ENCODE data around the gene RCOR1. TPM values are rescaled to one million over a fixed set of nuclear protein-coding genes. Genes with fewer than 3 reads are reported as not detected.

The RCOR1 gene
- total and polyA plus RNA-seq, 11 donors = 2.7 to 20.9 (median 12.1) TPM

GRCh38 chr14:102708494-102708893 is 116.0 kb downstream of the RCOR1 start:
- H3K27me3 ChIP-seq = no peaks in the 10 kb centered on the region
- 96 to 98% (median 97%) methylated on average over 9 of the region's 9 CpGs for WGBS, 4 donors
- intact Hi-C loops (cut with DNase I) = loop anchor here in 2 of 10 donors (10.0 kb wide), 2 partner anchors 206 to 586 kb away; no protein-coding TSS in a partner anchor
- H3K27ac ChIP-seq = no peak overlapping the region
- peaks cover 0 to 6% (median 0%) of the 10 kb centered on the region in 12 donors for H3K9me3 ChIP-seq
- H3K36me3 ChIP-seq = peaks cover 0 to 52% (median 43%) of the 10 kb centered on the region in 9 donors
- no peak for TF ChIP-seq POLR2A (IDR thresholded peaks at IDR 0.05)
- TF ChIP-seq CTCF (IDR thresholded peaks at IDR 0.05) = no peak
- no peak for DNase-seq
- H3K4me3 ChIP-seq = no peak overlapping the region
- no peak for ATAC-seq
- H3K4me1 ChIP-seq = no peaks in the 10 kb centered on the region

- Histone ChIP-seq H3K4me1 (no peaks in the 10 kb centered on the region), H3K36me3 (peaks cover 0 to 72% (median 54%) of the 10 kb centered on the region in 9 donors), H3K27me3 (no peaks in the 10 kb centered on the region), H3K27ac (no peak overlapping the region), H3K9me3 (peaks cover 0 to 4% (median 0%) of the 10 kb centered on the region in 12 donors), H3K4me3 (no peak overlapping the region)
- intact Hi-C loops (cut with DNase I) = no loop called here
- TF ChIP-seq CTCF (IDR thresholded peaks at IDR 0.05) (no peak), POLR2A (IDR thresholded peaks at IDR 0.05) (no peak)
- WGBS, 4 donors = 86 to 92% (median 90%) methylated on average over 6 of the region's 6 CpGs
- no peak for ATAC-seq
- DNase-seq = no peak
Observed at GRCh38 chr14:102711207-102711606, 118.8 kb downstream of the RCOR1 start.

- 92 to 96% (median 94%) methylated on average over 3 of the region's 3 CpGs for WGBS, 4 donors
- peaks cover 0 to 72% (median 59%) of the 10 kb centered on the region in 9 donors for H3K36me3 ChIP-seq
- no peaks in the 10 kb centered on the region for H3K4me1 ChIP-seq
- TF ChIP-seq CTCF (IDR thresholded peaks at IDR 0.05) (no peak), POLR2A (IDR thresholded peaks at IDR 0.05) (no peak)
- no peaks in the 10 kb centered on the region for H3K27me3 ChIP-seq
- no peak overlapping the region for H3K4me3 ChIP-seq
- no peaks in the 10 kb centered on the region for H3K9me3 ChIP-seq
- intact Hi-C loops (cut with DNase I) = no loop called here
- DNase-seq (no peak), ATAC-seq (no peak)
- no peak overlapping the region for H3K27ac ChIP-seq
Observed at GRCh38 chr14:102711946-102712345, 119.5 kb downstream of the RCOR1 start.

- no peak overlapping the region for H3K4me3 ChIP-seq
- no peaks in the 10 kb centered on the region for H3K27me3 ChIP-seq
- no peak for ATAC-seq
- intact Hi-C loops (cut with DNase I) = no loop called here
- no peak for TF ChIP-seq POLR2A (IDR thresholded peaks at IDR 0.05)
- TF ChIP-seq CTCF (IDR thresholded peaks at IDR 0.05) = no peak
- peaks cover 0 to 66% (median 36%) of the 10 kb centered on the region in 9 donors for H3K36me3 ChIP-seq
- H3K4me1 ChIP-seq = no peaks in the 10 kb centered on the region
- no peak overlapping the region for H3K27ac ChIP-seq
- WGBS, 4 donors = 86 to 92% (median 89%) methylated on average over 5 of the region's 5 CpGs
- no peaks in the 10 kb centered on the region for H3K9me3 ChIP-seq
- DNase-seq = no peak
Observed at GRCh38 chr14:102717276-102717675, 124.8 kb downstream of the RCOR1 start.

Measured in heart left ventricle (tissue), 16 donors.